ENCODE measurements around the gene ARHGEF33. TPM values are rescaled to one million over a fixed set of nuclear protein-coding genes. Genes with fewer than 3 reads are reported as not detected.

ARHGEF33 gene
- polyA plus RNA-seq, 2 of the 4 experiments (the other 2 are of a cell fraction), result 0.08 to 0.23 TPM

- DNase-seq (ENCODE audit: low read depth in 1 of 2, low spot score in 1 of 2) (no peak), FAIRE-seq (no peak), ATAC-seq (no peak)
- TF ChIP-seq ZFP36 (IDR thresholded peaks at IDR 0.05; ENCODE audit: borderline replicate concordance, partially characterized antibody) (no peak), CHD2 (IDR thresholded peaks at IDR 0.05; ENCODE audit: low read length, partially characterized antibody) (no peak), MAFK (IDR thresholded peaks at IDR 0.05; ENCODE audit: partially characterized antibody) (no peak), KDM1A (IDR thresholded peaks at IDR 0.05; ENCODE audit: low read depth) (no peak), POLR2AphosphoS2 (conservative IDR thresholded peaks at IDR 0.05; ENCODE audit: low read length) (no peak), HES2 (IDR thresholded peaks at IDR 0.05) (no peak), SMC3 (IDR thresholded peaks at IDR 0.05) (no peak)
- no peak overlapping the region for H3K27ac ChIP-seq
- ChIA-PET CTCF (interaction anchor here (1.0 kb wide), 1 partner anchor 43 kb away, joined by 3 read pairs; no protein-coding TSS in a partner anchor), POLR2A (no interaction called here)
- no peaks in the 10 kb centered on the region for H3K9me3 ChIP-seq
- no peak overlapping the region for H3K4me3 ChIP-seq
- no peak overlapping the region for H3K4me2 ChIP-seq
- WGBS (ENCODE audit: missing lambda C conversion rate), result 71% methylated on average over 4 of the region's 4 CpGs
- H3K4me1 ChIP-seq, result no peaks in the 10 kb centered on the region
These were observed 32.7 kb downstream of the ARHGEF33 start for GRCh38 chr2:38922389-38922788.

- no peak overlapping the region for H3K4me3 ChIP-seq
- H3K4me2 ChIP-seq, result no peak overlapping the region
- WGBS (ENCODE audit: missing lambda C conversion rate), result 88% methylated on average over 2 of the region's 2 CpGs
- ATAC-seq (no peak), DNase-seq (ENCODE audit: low read depth in 1 of 2, low spot score in 1 of 2) (no peak), FAIRE-seq (no peak)
- CTCF ChIA-PET, result interaction anchor here (1.0 to 1.6 kb wide), 2 partner anchors 25 to 43 kb away, joined by 3 to 4 read pairs; no protein-coding TSS in a partner anchor
- POLR2A ChIA-PET, result no interaction called here
- H3K4me1 ChIP-seq, result no peaks in the 10 kb centered on the region
- no peak overlapping the region for H3K27ac ChIP-seq
- TF ChIP-seq NR3C1 (IDR thresholded peaks at IDR 0.05) (no peak), EHF (CRISPR knock-in tag; IDR thresholded peaks at IDR 0.05) (no peak), HMGXB4 (CRISPR knock-in tag; IDR thresholded peaks at IDR 0.05; ENCODE audit: borderline replicate concordance) (no peak), BCL3 (IDR thresholded peaks at IDR 0.05) (no peak), HEYL (CRISPR knock-in tag; IDR thresholded peaks at IDR 0.05) (no peak), ELK1 (IDR thresholded peaks at IDR 0.05; ENCODE audit: low read depth, low read length) (no peak), TP53 (CRISPR knock-in tag; IDR thresholded peaks at IDR 0.05) (no peak), GATA3 (IDR thresholded peaks at IDR 0.05; ENCODE audit: borderline replicate concordance) (no peak), EP300 (IDR thresholded peaks at IDR 0.05) (no peak), BHLHE40 (IDR thresholded peaks at IDR 0.05; ENCODE audit: low read depth, low read length) (no peak), CHD2 (IDR thresholded peaks at IDR 0.05; ENCODE audit: low read length, partially characterized antibody) (no peak), FOXS1 (CRISPR knock-in tag; IDR thresholded peaks at IDR 0.05) (no peak)
- H3K9me3 ChIP-seq, result no peaks in the 10 kb centered on the region
These were observed 33.2 kb downstream of the ARHGEF33 start for GRCh38 chr2:38922902-38923301.

GRCh38 chr2:38925982-38926381, 36.3 kb downstream of the ARHGEF33 start:
- no peak overlapping the region for H3K27ac ChIP-seq
- FAIRE-seq, result no peak
- peak in 1 of 2 experiments; percentile 48; a peak in 1 of 6 replicates for ATAC-seq
- WGBS (ENCODE audit: missing lambda C conversion rate), result 67% methylated on average over 9 of the region's 9 CpGs
- H3K4me3 ChIP-seq, result no peak overlapping the region
- H3K4me2 ChIP-seq, result no peak overlapping the region
- ChIA-PET CTCF (interaction anchor here (0.7 to 0.9 kb wide), 2 partner anchors 21 to 46 kb away, joined by 3 read pairs; no protein-coding TSS in a partner anchor), POLR2A (no interaction called here)
- no peaks in the 10 kb centered on the region for H3K4me1 ChIP-seq
- no peaks in the 10 kb centered on the region for H3K9me3 ChIP-seq
- no peak for DNase-seq (ENCODE audit: low read depth in 1 of 2, low spot score in 1 of 2)
- TF ChIP-seq E2F6 (IDR thresholded peaks at IDR 0.05; ENCODE audit: borderline replicate concordance, low read depth) (no peak), KDM5A (IDR thresholded peaks at IDR 0.05) (no peak), HES2 (IDR thresholded peaks at IDR 0.05) (no peak), SREBF2 (IDR thresholded peaks at IDR 0.05) (no peak), HMGXB4 (CRISPR knock-in tag; IDR thresholded peaks at IDR 0.05; ENCODE audit: borderline replicate concordance) (no peak), FOXS1 (CRISPR knock-in tag; IDR thresholded peaks at IDR 0.05) (no peak), ATOH8 (CRISPR knock-in tag; IDR thresholded peaks at IDR 0.05; ENCODE audit: low read depth) (no peak), USF2 (IDR thresholded peaks at IDR 0.05) (no peak), GATA3 (IDR thresholded peaks at IDR 0.05; ENCODE audit: borderline replicate concordance) (no peak), ZC3H11A (IDR thresholded peaks at IDR 0.05) (no peak)

Data from A549 (cell line).